ENCODE data around the gene SEZ6. TPM values are rescaled to one million over a fixed set of nuclear protein-coding genes. Genes with fewer than 3 reads are reported as not detected.

SEZ6 gene
- total RNA-seq: not detected

GRCh38 chr17:29005936-29006511 is at the start of gene SEZ6:
SEZ6 (minus strand) TSS chr17:29006033; CDS start chr17:29005869, 164 bp downstream.
- no peaks in the 10 kb centered on the region for H3K36me3 ChIP-seq
- peaks cover 11% of the 10 kb centered on the region for H3K4me1 ChIP-seq
- DNase-seq (ENCODE audit: low spot score in 2 of 2): no peak
- peaks cover 78% of the 10 kb centered on the region for H3K27me3 ChIP-seq
- H3K4me3 ChIP-seq: peak within 1 kb of the TSS; percentile 8
- no peak for TF ChIP-seq POLR2AphosphoS5 (IDR thresholded peaks at IDR 0.05)
- no peak for TF ChIP-seq EP300 (IDR thresholded peaks at IDR 0.05)
- TF ChIP-seq POLR2A (IDR thresholded peaks at IDR 0.05): no peak
- TF ChIP-seq CTCF (IDR thresholded peaks at IDR 0.05): peak in 1 of 2 donors; percentile 13
- no peaks in the 10 kb centered on the region for H3K9me3 ChIP-seq
- no peak within 1 kb of the TSS for H3K27ac ChIP-seq
- WGBS: 15% methylated on average over 13 of the region's 43 CpGs

GRCh38 chr17:29054835-29055234 is 49.0 kb upstream of the SEZ6 start:
- DNase-seq (ENCODE audit: low spot score in 2 of 2): no peak
- H3K4me1 ChIP-seq: no peaks in the 10 kb centered on the region
- no peaks in the 10 kb centered on the region for H3K36me3 ChIP-seq
- no peak overlapping the region for H3K27ac ChIP-seq
- H3K9me3 ChIP-seq: no peaks in the 10 kb centered on the region
- H3K4me3 ChIP-seq: no peak overlapping the region
- TF ChIP-seq POLR2AphosphoS5 (IDR thresholded peaks at IDR 0.05) (no peak), EP300 (IDR thresholded peaks at IDR 0.05) (no peak), CTCF (IDR thresholded peaks at IDR 0.05) (no peak), POLR2A (IDR thresholded peaks at IDR 0.05) (no peak)
- H3K27me3 ChIP-seq: no peaks in the 10 kb centered on the region
- WGBS: 79% methylated on average over 10 of the region's 10 CpGs

- Histone ChIP-seq H3K36me3 (no peaks in the 10 kb centered on the region), H3K9me3 (no peaks in the 10 kb centered on the region), H3K27ac (no peak overlapping the region), H3K4me3 (no peak overlapping the region), H3K27me3 (no peaks in the 10 kb centered on the region), H3K4me1 (no peaks in the 10 kb centered on the region)
- no peak for DNase-seq (ENCODE audit: low spot score in 2 of 2)
- WGBS: 76% methylated on average over 6 of the region's 6 CpGs
- TF ChIP-seq POLR2AphosphoS5 (IDR thresholded peaks at IDR 0.05) (no peak), EP300 (IDR thresholded peaks at IDR 0.05) (no peak), POLR2A (IDR thresholded peaks at IDR 0.05) (no peak), CTCF (IDR thresholded peaks at IDR 0.05) (no peak)
Measured at GRCh38 chr17:29051731-29052130, 45.9 kb upstream of the SEZ6 start.

- Histone ChIP-seq H3K27me3 (no peaks in the 10 kb centered on the region), H3K9me3 (no peaks in the 10 kb centered on the region)
- 86% methylated on average over 12 of the region's 12 CpGs for WGBS
Measured at GRCh38 chr17:29051194-29051593, 45.4 kb upstream of the SEZ6 start.

DNA sequence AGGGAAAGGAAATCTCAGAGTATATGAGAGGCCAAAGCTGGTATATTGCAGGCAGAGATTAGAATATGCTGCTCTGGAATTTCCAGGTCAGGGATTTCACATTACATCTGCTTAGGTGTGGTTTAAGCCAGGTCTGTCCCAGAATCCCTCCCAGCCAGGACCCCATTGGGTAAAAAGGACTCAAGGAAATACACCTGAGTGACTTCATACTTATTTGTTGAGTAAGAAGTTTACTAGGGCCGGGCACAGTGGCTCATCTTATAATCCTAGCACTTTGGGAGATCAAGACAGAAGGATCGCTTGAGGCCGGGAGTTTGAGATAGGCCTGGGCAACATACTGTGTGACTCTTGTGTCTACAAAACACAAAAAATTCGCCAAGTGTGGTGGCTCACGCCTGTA is 44.3 kb upstream of the SEZ6 start:
- H3K27me3 ChIP-seq: no peaks in the 10 kb centered on the region
- no peaks in the 10 kb centered on the region for H3K36me3 ChIP-seq
- no peak overlapping the region for H3K27ac ChIP-seq
- WGBS: 96% methylated on average over 5 of the region's 5 CpGs
- H3K4me1 ChIP-seq: no peaks in the 10 kb centered on the region
- no peak overlapping the region for H3K4me3 ChIP-seq
- no peak for TF ChIP-seq CTCF (IDR thresholded peaks at IDR 0.05)
- TF ChIP-seq POLR2A (IDR thresholded peaks at IDR 0.05): no peak
- TF ChIP-seq POLR2AphosphoS5 (IDR thresholded peaks at IDR 0.05): no peak
- TF ChIP-seq EP300 (IDR thresholded peaks at IDR 0.05): no peak
- H3K9me3 ChIP-seq: no peaks in the 10 kb centered on the region
- DNase-seq (ENCODE audit: low spot score in 2 of 2): no peak

More at GRCh38 chr17:29051194-29051593, 45.4 kb upstream of the SEZ6 start:
- Histone ChIP-seq H3K4me1 (no peaks in the 10 kb centered on the region), H3K36me3 (no peaks in the 10 kb centered on the region), H3K4me3 (no peak overlapping the region), H3K27ac (no peak overlapping the region)
- DNase-seq (ENCODE audit: low spot score in 2 of 2): no peak
- TF ChIP-seq POLR2A (IDR thresholded peaks at IDR 0.05): no peak
- TF ChIP-seq EP300 (IDR thresholded peaks at IDR 0.05): no peak
- TF ChIP-seq CTCF (IDR thresholded peaks at IDR 0.05): no peak
- TF ChIP-seq POLR2AphosphoS5 (IDR thresholded peaks at IDR 0.05): no peak
